Fibroblast of upper back skin (primary cell): ENCODE results near the gene MAP2K1.

ENCODE experiments used
- DNase-seq: peaks from one replicate; pipeline ENCODE4 v3.0.0-alpha.2; 2013

Gene MAP2K1

GRCh38 chr15:66394472-66394871 lies 7.8 kb downstream of the MAP2K1 start:
- DNase-seq, result no peak

- no peak for DNase-seq
These were observed 8.2 kb downstream of the MAP2K1 start for GRCh38 chr15:66394915-66395314.

- no peak for DNase-seq
These were observed 12.6 kb downstream of the MAP2K1 start for GRCh38 chr15:66399276-66399675.

- peak; percentile 28 for DNase-seq
These were observed 13.7 kb downstream of the MAP2K1 start for GRCh38 chr15:66400351-66400774.

- DNase-seq, result peak; percentile 55
These were observed 14.7 kb downstream of the MAP2K1 start for GRCh38 chr15:66401130-66402021.

GRCh38 chr15:66402761-66403284 lies 16.1 kb downstream of the MAP2K1 start:
- no peak for DNase-seq

- no peak for DNase-seq
These were observed 16.6 kb downstream of the MAP2K1 start for GRCh38 chr15:66403323-66403722.

GRCh38 chr15:66404122-66404521 lies 17.4 kb downstream of the MAP2K1 start:
- DNase-seq, result no peak

- no peak for DNase-seq
These were observed 17.8 kb downstream of the MAP2K1 start for GRCh38 chr15:66404532-66404931.

GRCh38 chr15:66405007-66405406 lies 18.3 kb downstream of the MAP2K1 start:
- DNase-seq, result no peak

GRCh38 chr15:66405615-66406014 lies 18.9 kb downstream of the MAP2K1 start:
- peak; percentile 64 for DNase-seq

GRCh38 chr15:66408254-66408653 lies 21.5 kb downstream of the MAP2K1 start:
- DNase-seq, result no peak

- DNase-seq, result no peak
These were observed 22.1 kb downstream of the MAP2K1 start for GRCh38 chr15:66408675-66409282.

GRCh38 chr15:66409565-66410108 lies 22.9 kb downstream of the MAP2K1 start:
- DNase-seq, result no peak

GRCh38 chr15:66411190-66411589 lies 24.5 kb downstream of the MAP2K1 start:
- no peak for DNase-seq

GRCh38 chr15:66412220-66412619 lies 25.5 kb downstream of the MAP2K1 start:
- no peak for DNase-seq

GRCh38 chr15:66413579-66413978 lies 26.9 kb downstream of the MAP2K1 start:
- no peak for DNase-seq

- DNase-seq, result no peak
These were observed 28.6 kb downstream of the MAP2K1 start for GRCh38 chr15:66415360-66415759.

- DNase-seq, result no peak
These were observed 31.0 kb downstream of the MAP2K1 start for GRCh38 chr15:66417736-66418135.

GRCh38 chr15:66419471-66419870 lies 32.8 kb downstream of the MAP2K1 start:
- DNase-seq, result no peak

- no peak for DNase-seq
These were observed 35.6 kb downstream of the MAP2K1 start for GRCh38 chr15:66422347-66422746.

GRCh38 chr15:66423149-66423548 lies 36.4 kb downstream of the MAP2K1 start:
- DNase-seq, result no peak

- DNase-seq, result no peak
These were observed 38.4 kb downstream of the MAP2K1 start for GRCh38 chr15:66424963-66425612.
